HG02884 (cell line): ENCODE results near the gene OR52K2.
"Not testable (repeated sequence)": the region's sequence is repeated elsewhere in the genome, so short reads cannot be mapped to it uniquely, and the experiment has no call there.

Experiments used
- ATAC-seq: cut with Tn5 transposase; IDR thresholded peaks from one replicate; pipeline ENCODE4 v1.9.1; 2021; ENCODE audit warnings: mild to moderate bottlenecking, moderate library complexity; ENCODE audit not compliant: unreplicated experiment

The OR52K2 gene

DNA sequence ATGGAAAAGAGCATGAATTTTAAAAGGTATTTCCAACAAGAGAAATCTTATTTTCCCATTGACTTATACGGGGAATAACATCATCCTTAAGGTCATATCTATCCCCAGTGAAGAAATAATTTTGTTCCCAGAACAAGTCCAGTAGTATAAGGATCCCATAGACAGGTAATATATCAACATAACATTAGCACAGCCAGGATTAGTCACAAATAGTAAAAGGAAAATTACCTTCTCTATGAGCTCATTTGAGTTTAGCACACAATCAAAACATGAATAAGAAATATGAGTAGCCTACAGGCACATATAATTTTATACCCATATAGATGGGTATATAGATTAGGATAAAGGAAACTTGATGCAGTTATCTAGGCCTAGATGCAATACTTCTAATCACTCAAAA lies 30.5 kb downstream of the OR52K2 start:
- no peak for ATAC-seq

DNA sequence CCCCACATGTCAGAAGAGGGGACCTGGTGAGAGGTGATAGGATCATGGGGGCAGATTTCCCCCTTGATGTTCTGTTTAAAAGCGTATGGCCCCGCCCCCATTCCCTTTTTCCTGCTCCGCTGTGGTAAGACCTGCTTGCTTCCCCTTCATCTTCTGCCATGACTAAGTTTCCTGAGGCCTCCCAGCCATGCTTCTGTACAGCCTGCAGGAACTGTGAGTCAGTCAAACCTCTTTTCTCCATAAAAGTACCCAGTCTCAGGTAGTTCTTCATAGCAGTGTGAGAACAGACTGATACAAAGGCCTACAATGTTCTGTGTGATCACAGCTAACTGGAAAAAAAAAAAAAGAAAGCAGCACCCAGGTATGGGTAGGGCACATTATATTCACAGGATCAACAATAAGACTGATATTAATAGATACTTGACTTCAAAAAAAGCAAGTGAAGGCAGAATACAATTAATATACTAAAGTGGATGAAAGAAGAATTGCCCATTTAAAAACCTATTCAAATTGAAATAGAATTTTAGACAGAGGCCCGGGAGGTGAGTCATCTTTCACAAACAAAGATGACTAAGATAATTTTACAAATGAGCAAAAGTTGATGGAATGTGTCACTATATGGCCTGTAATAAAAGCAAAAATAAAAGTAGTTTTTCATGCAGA lies 31.6 kb downstream of the OR52K2 start:
- no peak for ATAC-seq

DNA sequence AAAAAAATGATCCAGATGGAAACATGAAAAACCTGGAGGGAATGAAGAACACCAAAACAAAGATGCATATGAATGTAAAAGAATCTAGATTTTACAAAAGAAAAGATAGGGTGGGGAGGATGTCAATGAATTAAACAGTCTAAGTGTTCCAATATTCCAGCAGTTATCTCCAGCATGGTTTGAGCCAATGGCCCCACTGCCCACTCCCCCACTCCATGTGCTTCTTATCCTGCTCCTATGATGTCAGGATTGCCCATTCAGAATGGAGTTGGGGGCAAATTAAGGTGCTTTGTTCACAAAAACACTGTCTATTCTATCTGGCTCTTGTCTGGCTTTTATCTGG lies 32.1 kb downstream of the OR52K2 start:
- no peak for ATAC-seq

DNA sequence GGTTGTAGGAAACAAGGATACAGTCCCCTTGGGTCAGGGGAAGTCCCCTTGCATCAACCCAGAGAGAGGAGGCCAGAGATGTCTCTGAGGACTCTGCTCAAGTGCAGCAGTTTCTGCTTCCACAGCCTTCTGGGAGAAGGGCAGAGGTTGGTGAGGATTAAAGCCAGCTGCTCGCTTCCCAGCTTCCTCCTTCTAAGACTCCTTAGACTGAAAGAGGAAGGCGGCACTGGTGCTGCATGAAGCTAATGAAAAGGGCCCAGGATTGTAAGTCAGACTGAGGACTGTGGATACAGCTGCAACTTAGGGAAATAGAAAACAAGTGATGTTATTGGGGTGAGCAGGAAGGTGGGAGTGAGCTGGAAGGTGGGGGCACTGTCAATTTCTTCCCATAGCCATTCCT lies 33.4 kb downstream of the OR52K2 start, which contains the start of gene OR52K1:
OR52K1 (plus strand) TSS at position 202 of the 400 bp plus-strand sequence. CDS start 6,255 bp downstream, outside the sequence.
- no peak for ATAC-seq

DNA sequence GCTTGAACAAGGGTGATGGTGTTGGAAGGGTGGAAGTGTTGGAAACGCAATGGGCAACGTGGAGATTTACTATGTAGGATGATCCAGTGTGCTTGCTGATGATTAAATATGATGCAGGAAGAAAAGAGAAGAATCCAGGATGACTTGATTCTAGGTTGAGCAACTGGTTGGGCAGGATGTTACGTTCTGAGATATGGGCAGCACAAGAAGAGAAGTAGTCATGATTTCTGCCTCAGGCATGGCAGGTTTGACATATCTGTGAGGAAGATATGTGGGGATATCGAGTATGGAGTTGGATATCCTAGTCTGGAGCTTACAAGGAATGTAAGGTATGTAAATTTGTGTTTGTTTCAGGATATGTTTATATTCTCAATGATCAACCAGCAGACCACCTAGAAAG lies 35.2 kb downstream of the OR52K2 start:
- no peak for ATAC-seq

DNA sequence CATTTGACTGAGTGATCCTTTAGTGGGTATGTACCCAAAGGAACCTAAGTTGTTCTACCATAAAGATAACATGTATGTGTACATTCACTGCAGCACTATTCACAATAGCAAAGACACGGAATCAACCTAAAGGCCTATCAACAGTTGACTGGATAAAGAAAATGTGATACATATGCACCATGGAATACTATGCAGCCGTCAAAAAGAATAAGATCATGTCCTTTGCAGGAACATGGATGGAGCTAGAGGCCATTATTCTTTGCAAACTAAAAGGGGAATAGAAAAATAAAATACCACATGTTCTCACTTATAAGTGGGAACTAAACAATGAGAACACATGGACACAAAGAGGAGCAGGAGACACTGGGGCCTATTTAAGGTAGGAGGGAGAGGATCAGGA lies 42.3 kb downstream of the OR52K2 start:
- ATAC-seq, result not testable (repeated sequence)

DNA sequence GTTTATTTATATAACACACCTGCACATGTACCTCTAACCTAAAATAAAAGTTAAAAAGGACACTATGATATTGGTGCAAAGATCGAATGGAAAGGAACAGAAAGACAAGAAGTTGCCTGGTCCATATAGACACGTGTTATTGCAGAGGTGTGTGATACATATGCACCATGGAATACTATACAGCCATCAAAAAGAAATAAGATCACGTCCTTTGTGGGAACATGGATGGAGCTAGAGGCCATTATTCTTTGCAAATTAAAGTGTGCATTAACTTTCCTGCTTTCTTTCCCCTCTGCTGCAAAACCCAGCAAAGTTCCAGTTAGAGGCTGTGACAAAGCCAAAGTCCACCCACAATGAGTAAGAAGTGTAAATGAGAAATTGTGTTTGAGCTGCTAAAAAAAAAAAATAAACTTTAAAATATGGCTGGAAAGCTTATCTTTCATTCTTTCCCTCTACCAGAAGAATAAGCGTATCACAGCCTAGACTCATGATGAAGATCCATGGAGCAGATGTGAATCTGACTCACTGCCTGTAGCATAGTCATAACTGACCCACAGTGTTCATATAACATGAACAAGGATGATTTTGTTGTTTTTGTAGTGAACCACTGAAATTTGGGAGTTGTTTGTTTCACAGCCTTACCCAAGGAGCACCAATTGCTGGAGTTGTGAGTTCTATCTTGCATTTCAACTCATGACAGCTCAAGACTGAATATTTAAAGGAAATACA lies 42.9 kb downstream of the OR52K2 start:
- no peak for ATAC-seq

DNA sequence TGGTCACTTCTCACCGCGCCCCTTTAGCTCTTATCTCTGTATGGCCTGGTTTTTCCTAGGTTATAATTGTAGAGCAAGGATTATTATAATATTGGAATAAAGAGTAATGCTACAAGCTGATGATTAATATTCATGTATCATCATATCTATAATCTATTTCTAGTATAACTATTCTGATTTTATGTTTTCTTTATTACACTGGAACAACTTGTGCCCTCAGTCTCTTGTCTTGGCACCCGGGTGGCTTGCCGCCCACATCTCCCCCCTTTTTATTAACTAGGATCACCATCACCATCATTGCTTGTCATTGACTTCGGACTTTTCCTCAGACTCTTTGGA lies 44.4 kb downstream of the OR52K2 start:
- ATAC-seq, result no peak

DNA sequence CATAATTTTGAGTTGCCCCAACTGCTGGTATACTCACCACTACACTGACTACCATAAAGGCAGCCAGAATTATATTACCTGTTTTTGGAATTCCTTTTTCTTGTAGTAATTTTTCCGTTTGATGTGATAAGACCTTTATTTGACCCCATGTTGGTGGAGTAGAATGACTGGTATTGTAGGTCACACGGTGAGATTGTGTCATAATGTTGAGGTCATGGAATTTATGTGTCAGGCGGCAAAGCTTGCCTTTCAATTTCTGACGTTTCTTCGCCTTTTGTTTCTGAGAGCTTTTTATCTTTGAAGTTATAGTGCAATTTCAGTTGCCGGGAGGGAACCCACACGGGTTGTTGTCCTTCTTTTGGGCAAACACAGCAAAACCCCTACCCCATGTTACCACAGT lies 46.4 kb downstream of the OR52K2 start:
- no peak for ATAC-seq

DNA sequence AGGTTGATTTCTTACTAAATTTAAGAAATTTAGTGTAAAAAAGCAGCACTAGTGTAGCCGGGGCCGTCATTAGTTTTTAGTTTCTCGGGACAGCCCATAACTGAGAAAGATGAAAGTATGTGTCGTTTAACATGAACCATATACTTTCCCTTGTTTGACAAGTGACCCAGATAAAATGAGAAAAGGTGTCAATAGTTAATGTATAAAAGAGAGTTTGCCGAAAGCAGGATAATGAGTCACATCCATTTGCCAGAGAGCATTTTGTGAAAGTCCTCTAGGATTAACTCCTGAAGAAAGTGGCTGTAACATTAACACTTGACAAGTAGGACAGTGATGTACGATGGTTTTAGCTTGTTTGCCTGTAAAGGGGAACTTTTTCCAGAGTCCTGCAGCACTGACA lies 46.9 kb downstream of the OR52K2 start:
- ATAC-seq, result no peak

DNA sequence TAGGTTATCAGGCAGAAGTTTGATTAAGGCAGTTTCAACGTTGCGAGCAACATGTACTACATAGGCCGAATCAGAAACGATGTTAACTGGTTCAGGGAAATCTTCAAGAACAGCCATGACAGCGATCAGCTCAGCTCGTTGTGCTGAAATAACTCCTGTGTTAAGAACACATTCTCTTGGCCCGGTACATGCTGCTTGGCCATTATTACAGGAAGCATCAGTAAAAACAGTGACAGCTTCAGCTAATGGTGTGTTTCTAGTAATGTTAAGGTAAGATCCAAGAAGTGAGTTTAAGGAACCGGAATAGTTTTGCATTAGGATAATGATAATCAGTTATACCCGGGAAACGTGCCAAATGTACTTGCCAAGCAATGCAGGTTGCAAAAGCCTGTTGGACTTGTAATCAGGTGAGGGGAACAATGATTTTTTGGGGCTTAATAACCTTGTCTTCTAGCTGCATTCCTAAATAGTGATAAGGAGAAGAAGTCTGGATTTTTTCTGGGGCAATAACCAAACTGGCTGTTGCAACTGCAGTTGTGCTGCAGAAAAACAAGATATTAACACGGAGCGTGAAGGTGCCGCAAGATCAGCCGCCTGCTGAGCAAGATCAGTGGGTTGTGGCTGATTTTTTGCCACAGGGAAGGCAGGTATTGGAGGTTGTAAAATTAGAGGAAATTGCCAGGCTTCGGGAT lies 47.6 kb downstream of the OR52K2 start:
- no peak for ATAC-seq
